Measurements from ENCODE around the gene COL9A2.

- no peak for TF ChIP-seq POLR2A (IDR thresholded peaks at IDR 0.05)
- no peak for TF ChIP-seq CTCF (IDR thresholded peaks at IDR 0.05)
These were observed 9.9 kb downstream of the COL9A2 start for GRCh38 chr1:40307186-40307585.

Data from uterus (tissue), 2 donors.